ENCODE results near the gene C13orf46. TPM values are rescaled to one million over a fixed set of nuclear protein-coding genes. Genes with fewer than 3 reads are reported as not detected.

C13orf46 gene
- total RNA-seq, 4 donors from 2014 or later, result 0.31 to 6.6 (median 5.9) TPM; not detected in 1

DNA sequence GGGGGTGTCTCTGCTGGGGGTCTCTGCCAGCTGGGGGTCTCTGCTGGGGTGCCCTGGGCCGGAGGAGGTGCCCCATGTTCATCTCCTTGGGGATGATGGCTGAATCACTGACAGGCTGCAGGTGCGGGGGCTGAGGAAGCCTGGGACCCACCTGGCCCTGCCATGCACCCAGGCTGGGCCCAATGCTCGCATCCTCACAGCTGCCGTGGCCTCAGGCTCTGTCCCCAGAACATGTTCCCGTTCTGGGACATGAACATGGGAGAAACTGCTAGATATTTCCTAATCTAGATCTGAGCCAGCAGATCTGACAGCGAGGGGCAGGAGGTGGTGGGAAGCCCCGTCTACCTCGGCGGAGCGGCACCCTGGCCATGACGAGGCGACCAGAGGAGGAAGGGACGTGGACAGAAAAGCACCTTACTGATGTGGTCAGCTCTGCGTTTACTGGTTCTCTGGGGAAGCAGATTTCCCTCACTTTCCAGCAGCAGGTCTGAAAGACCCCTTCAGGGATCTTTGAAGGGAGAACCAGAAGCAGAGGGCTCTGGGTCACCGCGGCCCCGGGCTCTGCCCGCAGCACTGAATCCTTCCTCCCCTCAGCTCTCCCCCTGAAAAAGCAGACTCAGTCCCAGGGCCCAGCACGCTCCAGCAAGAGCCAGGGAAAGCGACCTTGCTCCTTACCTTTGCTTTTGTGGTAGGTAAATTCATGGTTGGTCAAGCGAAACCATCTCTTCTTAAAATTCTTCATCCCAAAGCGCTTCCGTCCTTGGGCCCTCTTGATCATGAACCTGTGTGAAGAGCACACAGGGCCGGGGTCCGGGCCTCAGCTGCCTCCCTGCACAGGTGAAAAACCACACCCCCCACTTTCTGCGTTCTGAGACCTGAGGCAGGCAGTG is 26.5 kb upstream of the C13orf46 start:
- no peak for TF ChIP-seq POLR2A (IDR thresholded peaks at IDR 0.05)
- TF ChIP-seq EP300 (IDR thresholded peaks at IDR 0.05), result no peak
- TF ChIP-seq POLR2AphosphoS5 (IDR thresholded peaks at IDR 0.05), result no peak
- TF ChIP-seq, protein P1, sequence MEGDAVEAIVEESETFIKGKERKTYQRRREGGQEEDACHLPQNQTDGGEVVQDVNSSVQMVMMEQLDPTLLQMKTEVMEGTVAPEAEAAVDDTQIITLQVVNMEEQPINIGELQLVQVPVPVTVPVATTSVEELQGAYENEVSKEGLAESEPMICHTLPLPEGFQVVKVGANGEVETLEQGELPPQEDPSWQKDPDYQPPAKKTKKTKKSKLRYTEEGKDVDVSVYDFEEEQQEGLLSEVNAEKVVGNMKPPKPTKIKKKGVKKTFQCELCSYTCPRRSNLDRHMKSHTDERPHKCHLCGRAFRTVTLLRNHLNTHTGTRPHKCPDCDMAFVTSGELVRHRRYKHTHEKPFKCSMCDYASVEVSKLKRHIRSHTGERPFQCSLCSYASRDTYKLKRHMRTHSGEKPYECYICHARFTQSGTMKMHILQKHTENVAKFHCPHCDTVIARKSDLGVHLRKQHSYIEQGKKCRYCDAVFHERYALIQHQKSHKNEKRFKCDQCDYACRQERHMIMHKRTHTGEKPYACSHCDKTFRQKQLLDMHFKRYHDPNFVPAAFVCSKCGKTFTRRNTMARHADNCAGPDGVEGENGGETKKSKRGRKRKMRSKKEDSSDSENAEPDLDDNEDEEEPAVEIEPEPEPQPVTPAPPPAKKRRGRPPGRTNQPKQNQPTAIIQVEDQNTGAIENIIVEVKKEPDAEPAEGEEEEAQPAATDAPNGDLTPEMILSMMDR (IDR thresholded peaks at IDR 0.05), result no peak
- 80 to 100% methylated on average over 1 of the region's 26 CpGs for WGBS, 2 donors (ENCODE audit: low coverage in 1 of 2)
- Histone ChIP-seq H3K27me3 (no peaks in the 10 kb centered on the region), H3K4me3 (no peak overlapping the region), H3K4me1 (peaks cover 0 to 18% (median 6%) of the 10 kb centered on the region in 3 donors), H3K9me3 (no peaks in the 10 kb centered on the region), H3K36me3 (peaks cover 0 to 81% of the 10 kb centered on the region in 2 donors), H3K27ac (no peak overlapping the region)
- ATAC-seq, result no peak

- Histone ChIP-seq H3K36me3 (peaks cover 0 to 83% of the 10 kb centered on the region in 2 donors), H3K4me1 (peaks cover 0 to 18% (median 6%) of the 10 kb centered on the region in 3 donors), H3K27me3 (no peaks in the 10 kb centered on the region), H3K27ac (peak overlapping the region in 1 of 4 donors; percentile 54), H3K9me3 (no peaks in the 10 kb centered on the region), H3K4me3 (no peak overlapping the region)
- TF ChIP-seq, protein P1 (IDR thresholded peaks at IDR 0.05), result no peak
- no peak for TF ChIP-seq POLR2AphosphoS5 (IDR thresholded peaks at IDR 0.05)
- TF ChIP-seq POLR2A (IDR thresholded peaks at IDR 0.05), result no peak
- TF ChIP-seq EP300 (IDR thresholded peaks at IDR 0.05), result no peak
- 63% methylated on average over 2 of the region's 10 CpGs; no CpG with 5 or more reads in 1 of the 2 donors for WGBS, 2 donors (ENCODE audit: low coverage in 1 of 2)
- ATAC-seq, result no peak
Observed at GRCh38 chr13:113999618-113999910, 25.7 kb upstream of the C13orf46 start.

DNA sequence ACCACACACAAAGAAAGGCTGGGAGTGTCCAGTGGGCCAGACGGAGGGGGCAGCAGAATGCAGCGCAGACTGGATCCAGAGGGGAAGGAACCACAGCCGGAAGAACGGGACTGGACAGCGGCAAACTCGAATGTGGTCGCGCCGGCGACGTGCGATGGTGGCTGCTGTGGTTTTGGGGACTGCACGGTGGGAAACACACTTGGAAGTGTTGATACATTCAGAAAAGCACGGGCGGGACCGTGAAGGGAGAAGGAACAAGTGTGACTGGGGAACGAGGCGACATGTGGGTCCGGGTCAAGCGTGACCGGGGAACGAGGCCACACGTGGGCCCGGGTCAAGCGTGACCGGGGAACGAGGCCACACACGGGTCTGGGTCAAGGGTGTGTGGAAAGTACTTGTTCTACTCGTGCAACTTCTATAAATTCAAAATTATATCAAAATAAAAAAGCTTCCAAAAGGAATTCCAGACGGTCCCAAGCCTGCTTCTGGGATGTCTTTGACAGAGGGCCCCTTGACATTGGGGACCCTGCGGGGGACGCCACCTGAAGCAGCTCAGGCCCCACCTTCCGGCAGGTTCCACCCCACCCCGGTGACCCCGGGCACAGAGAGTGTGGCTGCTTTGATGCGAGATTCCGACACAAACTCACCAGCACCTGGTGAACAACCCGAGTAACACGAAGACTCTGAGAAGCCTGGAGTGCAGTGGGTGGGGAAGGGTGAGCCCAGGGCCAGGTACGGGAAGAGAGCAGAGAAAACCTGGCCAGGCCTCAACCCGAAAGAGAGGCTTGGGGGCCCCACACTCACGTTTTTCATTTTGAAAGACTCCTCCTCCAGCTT is 25.1 kb upstream of the C13orf46 start:
- Histone ChIP-seq H3K4me1 (peaks cover 0 to 18% (median 6%) of the 10 kb centered on the region in 3 donors), H3K4me3 (no peak overlapping the region), H3K36me3 (peaks cover 0 to 88% of the 10 kb centered on the region in 2 donors), H3K27me3 (no peaks in the 10 kb centered on the region), H3K9me3 (no peaks in the 10 kb centered on the region), H3K27ac (peak overlapping the region in 2 of 4 donors; percentile 43 to 54)
- ATAC-seq, result no peak
- 73 to 89% methylated on average over 8 to 20 of the region's 42 CpGs for WGBS, 2 donors (ENCODE audit: low coverage in 1 of 2)
- TF ChIP-seq EP300 (IDR thresholded peaks at IDR 0.05) (no peak), POLR2A (IDR thresholded peaks at IDR 0.05) (no peak)
- TF ChIP-seq, protein P1 (IDR thresholded peaks at IDR 0.05), result no peak

DNA sequence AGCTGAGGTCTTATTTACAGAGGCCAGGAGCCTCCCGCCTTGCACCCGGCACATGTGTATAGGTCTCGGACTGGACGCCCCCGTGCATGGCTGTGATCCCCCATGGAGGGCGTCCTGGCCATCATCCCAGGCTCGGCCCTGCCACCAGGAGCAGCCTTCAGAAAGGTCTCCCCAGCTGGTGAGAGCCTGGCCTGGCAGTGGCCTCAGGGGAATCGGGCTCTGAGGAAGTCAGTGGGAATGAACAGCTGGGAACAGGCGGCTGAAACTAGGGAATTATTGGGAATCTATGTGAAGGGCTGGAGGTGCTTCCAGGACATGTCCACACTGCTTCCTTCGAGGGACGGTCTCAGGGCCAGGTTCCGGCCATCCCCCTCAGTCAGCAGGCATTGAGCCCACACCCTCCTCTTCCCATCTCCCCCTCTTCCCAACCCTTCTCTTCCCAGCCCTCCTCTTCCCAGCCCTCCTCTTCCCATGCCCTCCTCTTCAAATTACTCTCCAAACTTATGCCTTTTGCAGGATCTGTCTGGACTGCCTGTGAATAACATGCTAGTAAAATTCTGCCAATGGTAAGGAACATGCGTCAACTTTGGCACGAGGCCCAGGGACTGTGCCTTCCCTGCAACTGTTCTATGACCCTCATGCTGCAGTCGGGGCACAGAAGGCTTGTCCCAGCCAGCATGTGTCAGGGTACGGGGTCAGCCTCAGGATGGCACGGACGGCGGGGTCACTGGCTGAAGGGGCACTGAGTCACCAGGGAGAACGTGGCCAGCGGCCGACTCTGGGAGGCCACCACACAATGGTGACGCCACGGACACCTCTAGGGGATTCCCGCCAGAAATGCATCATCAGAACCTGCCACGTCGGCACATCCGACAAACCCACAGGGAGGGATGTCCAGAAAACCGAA is 24.2 kb upstream of the C13orf46 start:
- no peak overlapping the region for H3K4me3 ChIP-seq
- peaks cover 0 to 85% of the 10 kb centered on the region in 2 donors for H3K36me3 ChIP-seq
- ATAC-seq, result peak; percentile 29
- peaks cover 0 to 18% (median 6%) of the 10 kb centered on the region in 3 donors for H3K4me1 ChIP-seq
- peak overlapping the region in 3 of 4 donors; percentile 43 to 54 (median 43) for H3K27ac ChIP-seq
- no peaks in the 10 kb centered on the region for H3K9me3 ChIP-seq
- no peaks in the 10 kb centered on the region for H3K27me3 ChIP-seq
- peak; percentile 23 for TF ChIP-seq POLR2AphosphoS5 (IDR thresholded peaks at IDR 0.05)
- no peak for TF ChIP-seq POLR2A (IDR thresholded peaks at IDR 0.05)
- 69 to 95% methylated on average over 5 to 14 of the region's 29 CpGs for WGBS, 2 donors (ENCODE audit: low coverage in 1 of 2)

Measured in gastroesophageal sphincter (tissue), 4 donors.